Muscle of arm (tissue), 12 donors: ENCODE data around the gene DNAJC25. TPM values are rescaled to one million over a fixed set of nuclear protein-coding genes. Genes with fewer than 3 reads are reported as not detected.
"Not testable (repeated sequence)": the region's sequence is repeated elsewhere in the genome, so short reads cannot be mapped to it uniquely, and the experiment has no call there.

Source experiments
- DNase-seq: peaks from one replicate; pipeline ENCODE4 v3.0.0-alpha.2; 2013
- polyA plus RNA-seq, 12 donors: library from polyadenylated mRNA; unstranded; fragments of 120-200 nt; gene quantifications; one replicate each; pipeline ENCODE4 v1.2.1, GENCODE V29; 2013; ENCODE audit not compliant: insufficient read length in 12 of 12

The DNAJC25 gene
- polyA plus RNA-seq, 12 donors = 7.5 to 11.4 (median 9.8) TPM; not detected in 1

DNA sequence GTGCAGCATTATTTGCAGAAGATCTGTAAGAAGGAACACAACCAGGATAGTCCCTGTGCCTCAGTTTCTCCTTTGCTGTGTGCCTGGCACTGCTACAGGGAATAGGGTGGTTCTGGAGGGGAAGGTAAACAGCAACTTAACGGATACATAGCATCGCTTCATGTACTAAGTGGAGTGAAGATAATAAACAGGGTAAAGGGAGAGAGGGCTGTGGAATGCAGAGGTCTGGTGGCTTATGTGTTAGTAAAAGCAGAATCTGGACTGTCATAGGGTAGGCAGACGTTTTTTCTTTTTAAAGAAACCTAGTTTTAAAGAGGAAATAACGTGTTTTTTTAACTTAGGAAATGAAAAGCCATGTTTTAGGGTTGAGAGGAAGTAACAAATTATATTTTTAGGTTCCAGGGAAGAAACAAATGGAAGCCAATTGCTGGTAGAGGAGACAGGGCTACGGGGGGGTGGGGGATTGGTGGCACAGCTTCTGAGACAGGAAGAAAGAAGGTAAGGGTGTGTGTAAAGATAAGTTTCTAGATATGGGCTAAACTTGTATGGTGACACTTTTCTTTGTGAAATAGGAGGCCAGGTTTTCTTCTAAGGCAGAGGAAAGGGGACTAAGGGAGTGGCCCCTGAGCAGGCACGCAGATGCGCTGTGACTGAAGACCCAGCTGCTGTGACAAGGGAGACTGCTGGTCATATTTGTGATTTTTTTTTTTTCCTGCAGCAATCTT, 31.6 kb downstream of the DNAJC25 start:
- DNase-seq = peak; percentile 3

GRCh38 chr9:111663301-111663823, 32.2 kb downstream of the DNAJC25 start:
- no peak for DNase-seq

GRCh38 chr9:111668026-111668573, 37.0 kb downstream of the DNAJC25 start:
- DNase-seq = no peak

GRCh38 chr9:111668601-111669000, 37.5 kb downstream of the DNAJC25 start:
- not testable (repeated sequence) for DNase-seq

GRCh38 chr9:111674319-111674718, 43.2 kb downstream of the DNAJC25 start:
- DNase-seq = no peak

DNA sequence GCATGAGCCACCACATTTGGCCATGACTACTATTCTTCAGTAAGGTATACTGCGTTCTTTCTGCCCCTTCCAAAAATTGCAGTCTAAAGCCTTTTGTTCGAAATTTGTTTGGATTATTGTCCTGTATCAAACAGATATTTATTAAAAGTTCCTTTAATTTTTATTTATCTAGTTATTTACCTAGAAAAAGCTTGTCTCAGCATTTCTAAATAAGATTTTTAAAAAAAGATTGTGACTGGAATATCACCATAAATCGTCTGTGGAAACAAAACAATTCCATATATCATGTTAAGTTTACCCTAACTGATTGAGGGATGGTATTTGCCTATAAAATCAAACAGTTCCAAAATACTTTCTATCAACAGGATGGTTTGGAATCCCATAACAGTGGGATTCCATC, 45.0 kb downstream of the DNAJC25 start:
- no peak for DNase-seq

DNA sequence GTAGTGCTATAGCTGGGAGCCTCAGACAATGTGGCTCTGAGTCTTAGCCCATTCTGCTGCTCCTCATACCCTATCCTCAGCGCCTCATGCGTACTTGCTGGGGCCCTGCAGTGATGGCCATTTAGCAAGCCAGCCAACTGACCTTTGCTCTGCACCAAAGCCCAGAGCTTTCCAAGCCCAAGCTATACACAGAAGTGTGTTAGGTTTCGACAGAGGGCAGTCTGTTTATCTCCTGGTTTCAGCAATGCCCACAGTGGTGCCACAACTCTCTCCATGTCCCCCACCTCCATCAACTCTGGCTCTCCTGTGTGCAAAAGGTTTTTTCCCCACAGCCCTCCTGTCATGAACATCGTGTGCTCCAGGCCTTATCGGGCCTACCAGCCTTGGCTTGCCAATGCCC, 47.2 kb downstream of the DNAJC25 start:
- no peak for DNase-seq

DNA sequence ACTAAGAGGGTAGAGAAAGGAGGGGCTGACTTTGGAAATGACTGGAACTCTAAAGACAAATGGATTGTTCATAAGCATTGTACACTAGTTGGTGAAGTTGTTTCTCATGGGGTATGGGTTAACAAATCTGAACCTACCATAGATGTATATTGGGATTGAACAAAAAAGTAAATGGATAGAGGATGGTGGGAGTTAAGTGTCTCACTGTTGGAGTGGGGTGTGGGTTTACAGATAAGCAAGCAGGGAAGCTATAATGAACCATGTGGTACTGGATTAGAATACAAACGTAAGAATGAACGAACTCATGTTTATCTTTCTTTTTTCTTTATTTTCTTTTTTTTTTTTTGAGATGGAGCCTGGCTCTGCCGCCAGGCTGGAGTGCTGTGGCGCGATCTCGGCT, 48.1 kb downstream of the DNAJC25 start:
- DNase-seq = no peak

GRCh38 chr9:111683392-111683791, 52.3 kb downstream of the DNAJC25 start:
- no peak for DNase-seq

GRCh38 chr9:111691672-111692329, 60.7 kb downstream of the DNAJC25 start:
- DNase-seq = peak; percentile 18

- no peak for DNase-seq
Measured at GRCh38 chr9:111696796-111697195, 65.7 kb downstream of the DNAJC25 start.

GRCh38 chr9:111700776-111701175, 69.6 kb downstream of the DNAJC25 start:
- DNase-seq = no peak

Other genes starting within 250 kb of the DNAJC25 start
- 100 to 1,000 TPM in 10 of 12 donors, 10 to 100 TPM in 1, not detected in 1; 76.4 to 192 (median 142) TPM for gene ECPAS, start 147.0 kb upstream of the DNAJC25 start, polyA plus RNA-seq
- 1 to 10 TPM in 7 of 12 donors, under 1 TPM in 3, not detected in 2; 0.58 to 2.9 (median 1.5) TPM for gene ZNF483, start 106.2 kb upstream of the DNAJC25 start, polyA plus RNA-seq
- 10 to 100 TPM in 11 of 12 donors, not detected in 1; 23.3 to 77.3 (median 57.0) TPM for gene PTGR1, start 31.7 kb upstream of the DNAJC25 start, polyA plus RNA-seq
- 10 to 100 TPM in 11 of 12 donors, not detected in 1; 30.7 to 67.9 (median 56.1) TPM for gene GNG10, start 30.3 kb downstream of the DNAJC25 start, polyA plus RNA-seq
- under 1 TPM in 9 of 12 donors, not detected in 3; 0.03 to 0.34 (median 0.15) TPM for gene SHOC1, start 163.6 kb downstream of the DNAJC25 start, polyA plus RNA-seq